Mesenteric fat pad (tissue), 1 donor: ENCODE data around the gene TRPM3. TPM values are rescaled to one million over a fixed set of nuclear protein-coding genes. Genes with fewer than 3 reads are reported as not detected.
"Not testable (repeated sequence)": the region's sequence is repeated elsewhere in the genome, so short reads cannot be mapped to it uniquely, and the experiment has no call there.

Experiments
- DNase-seq: peaks from one replicate; pipeline ENCODE4 v3.0.0-alpha.2; 2020; ENCODE audit warnings: low spot score
- total RNA-seq: library from RNA; stranded (reverse); fragmentation: NEBNext Ultra II Directional; extraction: Animal tissue kit (Norgen Biotek cat#: 25700); gene quantifications from one replicate; pipeline ENCODE4 v1.2.1, GENCODE V29; 2021
- donor health status: DM: yes; HTN: yes; CAD: no.

The TRPM3 gene
- total RNA-seq, 1 donor from 2014 or later, result 0.48 TPM

GRCh38 chr9:71001780-71002386, 119.5 kb downstream of the TRPM3 start:
- DNase-seq, result no peak

GRCh38 chr9:70998962-70999361, 122.5 kb downstream of the TRPM3 start:
- DNase-seq, result no peak

GRCh38 chr9:70995511-70995910, 125.9 kb downstream of the TRPM3 start:
- DNase-seq, result no peak

- no peak for DNase-seq
Measured at GRCh38 chr9:70994582-70994981, 126.8 kb downstream of the TRPM3 start.

GRCh38 chr9:70988551-70988950, 132.9 kb downstream of the TRPM3 start:
- no peak for DNase-seq

GRCh38 chr9:70987986-70988385, 133.4 kb downstream of the TRPM3 start:
- no peak for DNase-seq

- no peak for DNase-seq
Measured at GRCh38 chr9:70986984-70987383, 134.4 kb downstream of the TRPM3 start.

GRCh38 chr9:70983723-70984295, 137.6 kb downstream of the TRPM3 start:
- no peak for DNase-seq

- DNase-seq, result no peak
Measured at GRCh38 chr9:70981312-70981711, 140.1 kb downstream of the TRPM3 start.

- no peak for DNase-seq
Measured at GRCh38 chr9:70979966-70980365, 141.5 kb downstream of the TRPM3 start.

- DNase-seq, result no peak
Measured at GRCh38 chr9:70978085-70978484, 143.3 kb downstream of the TRPM3 start.

- no peak for DNase-seq
Measured at GRCh38 chr9:70975821-70976220, 145.6 kb downstream of the TRPM3 start.

- DNase-seq, result no peak
Measured at GRCh38 chr9:70971723-70972122, 149.7 kb downstream of the TRPM3 start.

GRCh38 chr9:70966380-70966779, 155.0 kb downstream of the TRPM3 start:
- DNase-seq, result not testable (repeated sequence)

GRCh38 chr9:70964861-70965260, 156.6 kb downstream of the TRPM3 start:
- DNase-seq, result no peak

- DNase-seq, result no peak
Measured at GRCh38 chr9:70963554-70963953, 157.9 kb downstream of the TRPM3 start.

- no peak for DNase-seq
Measured at GRCh38 chr9:70962761-70963440, 158.5 kb downstream of the TRPM3 start.

- no peak for DNase-seq
Measured at GRCh38 chr9:70959366-70959765, 162.1 kb downstream of the TRPM3 start.

GRCh38 chr9:70954596-70955143, 166.8 kb downstream of the TRPM3 start:
- no peak for DNase-seq

- no peak for DNase-seq
Measured at GRCh38 chr9:70954126-70954525, 167.3 kb downstream of the TRPM3 start.

GRCh38 chr9:70951749-70952727, 169.4 kb downstream of the TRPM3 start:
- DNase-seq, result no peak
